Measurements from ENCODE around the gene FBXO15.

DNA sequence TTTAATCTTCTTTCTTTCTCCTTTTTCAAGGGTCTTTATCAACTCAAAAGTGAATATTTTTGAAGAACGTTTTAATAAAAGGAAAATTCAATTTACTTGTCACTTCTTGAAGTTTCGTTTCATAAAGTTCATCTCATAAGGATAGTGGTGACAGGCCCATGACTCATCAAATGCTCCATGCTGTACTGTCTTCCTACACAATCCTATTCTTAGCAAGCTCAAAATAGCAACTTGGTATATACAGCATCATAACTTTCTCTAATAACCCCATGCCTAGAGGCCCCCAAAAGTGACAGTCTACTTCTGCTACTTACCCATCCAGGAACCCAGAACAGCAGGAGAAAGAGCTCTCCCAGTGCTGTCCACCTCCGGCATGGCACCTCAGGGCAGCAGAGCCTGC lies 7.7 kb downstream of the FBXO15 start:
- TF ChIP-seq, protein P1, sequence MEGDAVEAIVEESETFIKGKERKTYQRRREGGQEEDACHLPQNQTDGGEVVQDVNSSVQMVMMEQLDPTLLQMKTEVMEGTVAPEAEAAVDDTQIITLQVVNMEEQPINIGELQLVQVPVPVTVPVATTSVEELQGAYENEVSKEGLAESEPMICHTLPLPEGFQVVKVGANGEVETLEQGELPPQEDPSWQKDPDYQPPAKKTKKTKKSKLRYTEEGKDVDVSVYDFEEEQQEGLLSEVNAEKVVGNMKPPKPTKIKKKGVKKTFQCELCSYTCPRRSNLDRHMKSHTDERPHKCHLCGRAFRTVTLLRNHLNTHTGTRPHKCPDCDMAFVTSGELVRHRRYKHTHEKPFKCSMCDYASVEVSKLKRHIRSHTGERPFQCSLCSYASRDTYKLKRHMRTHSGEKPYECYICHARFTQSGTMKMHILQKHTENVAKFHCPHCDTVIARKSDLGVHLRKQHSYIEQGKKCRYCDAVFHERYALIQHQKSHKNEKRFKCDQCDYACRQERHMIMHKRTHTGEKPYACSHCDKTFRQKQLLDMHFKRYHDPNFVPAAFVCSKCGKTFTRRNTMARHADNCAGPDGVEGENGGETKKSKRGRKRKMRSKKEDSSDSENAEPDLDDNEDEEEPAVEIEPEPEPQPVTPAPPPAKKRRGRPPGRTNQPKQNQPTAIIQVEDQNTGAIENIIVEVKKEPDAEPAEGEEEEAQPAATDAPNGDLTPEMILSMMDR (IDR thresholded peaks at IDR 0.05 in 4 of 5, conservative IDR thresholded peaks at IDR 0.05 in 1 of 5): no peak
- no peak for TF ChIP-seq POLR2A (IDR thresholded peaks at IDR 0.05)
